HG02588 (cell line): ENCODE data around the gene ERC1.
"Not testable (repeated sequence)": the region's sequence is repeated elsewhere in the genome, so short reads cannot be mapped to it uniquely, and the experiment has no call there.

Experiments used
- ATAC-seq: cut with Tn5 transposase; IDR thresholded peaks from one replicate; pipeline ENCODE4 v1.9.1; 2021; ENCODE audit warnings: mild to moderate bottlenecking, moderate library complexity; ENCODE audit not compliant: unreplicated experiment

The ERC1 gene

GRCh38 chr12:1346126-1346525, 355.1 kb downstream of the ERC1 start:
- ATAC-seq = no peak

- no peak for ATAC-seq
These were observed 356.3 kb downstream of the ERC1 start for GRCh38 chr12:1347294-1347693.

DNA sequence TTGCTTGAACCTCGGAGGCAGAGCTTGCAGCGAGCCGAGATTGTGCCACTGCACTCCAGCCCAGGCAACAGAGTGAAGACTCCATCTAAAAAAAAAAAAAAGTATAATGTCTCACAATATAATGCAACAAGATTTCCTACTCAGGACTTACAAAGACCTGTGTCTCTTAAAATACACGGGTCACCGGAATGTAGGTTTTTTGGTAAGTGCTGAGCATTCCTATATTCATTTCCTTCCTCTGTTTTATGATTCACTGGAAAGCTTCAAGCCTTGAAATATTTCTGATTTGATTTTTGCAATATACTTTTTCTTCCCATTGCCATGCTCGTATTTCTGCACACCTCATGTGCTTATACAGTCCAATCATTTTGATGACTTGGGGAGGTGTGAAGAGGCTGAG, 357.6 kb downstream of the ERC1 start:
- no peak for ATAC-seq

DNA sequence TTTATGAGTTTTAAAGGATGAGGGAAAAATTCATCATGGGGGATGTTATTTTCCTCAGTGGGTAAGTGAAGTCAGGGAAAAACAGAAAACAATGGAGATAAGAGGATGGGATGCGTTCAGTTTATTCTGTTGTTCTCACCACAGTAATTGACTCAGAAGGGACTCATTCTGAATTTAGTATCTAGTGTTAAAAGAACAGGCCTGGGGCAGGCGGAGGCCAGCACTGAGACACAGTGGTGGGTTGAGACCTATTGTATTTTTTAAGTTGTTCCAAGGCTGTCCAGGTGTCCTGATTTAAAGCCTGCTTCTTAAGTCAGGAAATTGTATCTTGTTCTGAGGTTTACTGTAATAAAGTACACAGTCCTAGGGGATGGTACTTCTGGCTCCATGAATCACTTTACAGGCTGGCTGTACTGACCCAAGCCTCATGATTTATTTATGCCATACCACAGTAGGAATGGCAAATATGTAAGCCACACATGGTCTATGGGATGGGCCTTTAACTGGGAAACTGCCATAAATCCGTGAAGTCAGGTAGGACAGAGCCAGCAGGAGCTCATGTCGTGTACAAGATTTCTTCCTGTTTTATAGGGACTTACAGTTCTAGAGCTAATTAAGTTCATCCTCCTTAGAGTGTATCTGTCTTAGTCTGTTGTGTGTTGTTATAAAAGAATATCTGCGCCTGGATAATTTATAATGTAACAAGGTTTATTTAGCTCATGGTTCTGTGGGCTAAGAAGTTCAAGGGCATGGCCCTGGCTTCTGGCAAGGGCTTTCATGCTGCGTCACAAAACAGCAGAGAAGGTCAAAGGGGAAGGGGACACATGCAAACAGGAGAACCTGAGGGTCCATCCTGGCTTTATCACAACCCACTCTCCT, 359.3 kb downstream of the ERC1 start:
- ATAC-seq = no peak

DNA sequence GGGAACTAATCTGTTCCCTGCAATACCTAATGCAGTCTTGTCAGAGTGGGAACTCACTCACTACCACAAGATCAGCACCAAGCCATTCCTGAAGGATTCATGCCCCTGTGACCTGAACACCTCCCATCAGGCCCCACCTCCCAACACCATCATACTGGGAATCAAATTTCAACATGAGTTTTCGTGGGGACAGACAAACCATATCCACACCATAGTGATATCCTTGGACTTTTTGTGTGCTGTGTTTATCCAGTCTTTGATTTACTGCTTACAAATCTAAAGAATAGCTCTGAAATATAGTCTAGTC, 359.9 kb downstream of the ERC1 start:
- no peak for ATAC-seq

DNA sequence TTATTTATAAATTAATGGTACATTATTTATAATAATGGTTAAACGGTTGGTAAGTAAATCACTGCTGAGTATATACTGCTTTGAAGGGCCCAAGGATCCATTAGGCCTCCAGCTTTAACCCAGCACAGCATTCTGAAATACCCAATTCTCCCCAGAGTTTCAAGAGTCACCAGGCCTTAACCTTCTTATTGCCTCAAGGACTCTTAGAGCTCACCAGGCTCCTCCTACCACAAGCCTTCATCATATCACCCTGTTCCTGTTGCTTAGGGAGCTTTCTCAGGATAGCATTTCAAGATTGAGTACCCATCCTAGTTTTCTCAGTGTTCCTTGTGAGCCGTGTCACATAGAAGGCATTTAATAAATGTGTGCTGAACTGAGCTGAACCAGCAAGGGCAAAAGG, 360.9 kb downstream of the ERC1 start:
- no peak for ATAC-seq

GRCh38 chr12:1353451-1353850, 362.4 kb downstream of the ERC1 start:
- ATAC-seq = no peak

DNA sequence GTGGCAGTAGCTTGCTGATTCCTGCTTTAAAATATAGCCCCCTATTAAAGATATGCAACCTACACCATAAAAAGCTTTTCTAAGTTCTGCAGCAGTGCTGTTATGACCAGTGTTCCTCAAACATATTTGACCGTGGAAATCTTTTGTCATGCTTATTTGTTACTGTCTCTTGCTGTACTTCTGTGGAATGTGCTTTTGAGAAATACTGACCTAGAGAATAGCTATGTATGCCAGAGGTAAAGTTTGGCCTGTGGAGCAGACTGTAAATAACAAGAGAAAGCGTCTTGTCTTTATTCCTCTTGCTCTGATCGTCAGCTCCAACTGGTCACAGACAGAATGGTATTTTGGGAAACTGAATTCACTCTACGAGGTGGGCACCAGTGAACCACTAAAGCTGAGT, 364.4 kb downstream of the ERC1 start:
- no peak for ATAC-seq

- not testable (repeated sequence) for ATAC-seq
These were observed 364.8 kb downstream of the ERC1 start for GRCh38 chr12:1355871-1356270.

DNA sequence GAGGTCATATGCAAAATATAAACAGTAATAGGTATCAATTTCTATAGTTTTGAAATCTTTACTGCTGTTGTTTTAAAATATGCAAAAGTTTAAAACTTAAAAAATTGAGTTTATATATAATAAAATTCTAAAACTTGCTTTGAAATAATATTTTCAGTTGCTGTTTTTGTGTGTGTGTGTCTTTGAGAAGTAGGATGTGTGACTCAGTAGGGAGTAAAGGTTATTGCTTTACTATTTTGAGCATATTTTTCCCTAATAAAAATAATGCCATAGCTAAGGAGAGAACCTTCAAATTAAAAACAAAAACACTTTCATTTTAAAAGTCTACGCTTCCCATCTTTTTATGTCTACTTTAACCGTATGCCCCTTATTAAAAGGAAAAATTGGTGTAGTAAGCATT, 365.3 kb downstream of the ERC1 start:
- no peak for ATAC-seq

DNA sequence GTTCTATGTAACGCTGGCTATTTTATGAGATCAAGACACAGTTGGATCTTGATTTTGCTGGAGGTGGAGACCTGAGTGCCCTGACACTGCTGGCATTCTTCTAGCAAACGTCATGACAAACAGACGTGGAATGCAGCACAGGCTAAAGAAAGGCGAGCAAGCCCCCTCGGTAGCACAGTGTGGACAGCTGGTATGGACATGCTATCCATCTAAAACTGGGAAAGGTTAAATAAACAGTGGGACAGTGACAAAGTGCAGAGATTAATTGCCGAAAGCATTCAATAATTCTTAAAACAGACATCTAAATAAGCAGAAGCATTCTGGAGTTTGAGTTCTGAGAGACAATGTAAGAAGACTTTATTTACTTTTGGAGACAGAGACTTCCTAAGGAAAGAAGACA, 366.1 kb downstream of the ERC1 start:
- ATAC-seq = no peak

DNA sequence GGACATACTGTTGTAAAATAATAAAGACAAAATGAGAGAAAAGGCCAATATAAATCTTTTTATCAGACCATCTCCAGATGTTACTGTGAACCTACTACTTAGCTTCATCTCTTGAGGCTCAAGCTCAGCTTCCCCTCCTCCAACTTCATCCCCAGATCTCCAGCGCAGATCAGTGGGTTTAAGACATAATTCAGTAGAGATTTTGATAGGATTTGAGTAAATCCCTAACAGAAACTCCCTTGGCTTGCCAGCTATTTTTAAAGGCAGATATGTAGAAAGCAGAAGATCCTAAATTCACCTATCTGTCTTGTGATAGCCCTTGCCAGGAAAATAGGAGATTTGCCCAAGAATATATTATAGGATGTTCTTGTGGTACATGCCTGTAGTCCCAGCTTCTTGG, 366.7 kb downstream of the ERC1 start:
- no peak for ATAC-seq

GRCh38 chr12:1360441-1361210, 369.6 kb downstream of the ERC1 start:
- ATAC-seq = no peak

GRCh38 chr12:1362143-1362662, 371.2 kb downstream of the ERC1 start:
- no peak for ATAC-seq

DNA sequence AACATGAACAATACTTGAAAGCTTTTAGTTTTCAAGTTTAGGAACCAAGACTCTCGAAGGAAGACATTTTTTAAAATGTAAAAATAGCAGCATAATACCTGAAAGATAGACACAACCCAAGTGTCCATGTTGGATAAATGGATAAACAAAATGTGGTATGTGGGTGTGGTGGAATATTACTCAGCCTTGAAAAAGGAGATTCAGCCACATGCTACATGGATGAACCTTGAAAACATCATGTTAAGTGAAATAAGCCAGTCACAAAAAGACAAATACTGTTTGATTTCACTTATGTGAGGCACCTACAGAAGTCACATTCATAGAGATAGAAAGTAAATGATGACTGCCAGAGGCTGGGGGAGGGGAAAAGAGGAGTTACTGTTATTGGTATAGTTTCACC, 374.7 kb downstream of the ERC1 start:
- ATAC-seq = no peak

- no peak for ATAC-seq
These were observed 376.6 kb downstream of the ERC1 start for GRCh38 chr12:1367331-1368291.

DNA sequence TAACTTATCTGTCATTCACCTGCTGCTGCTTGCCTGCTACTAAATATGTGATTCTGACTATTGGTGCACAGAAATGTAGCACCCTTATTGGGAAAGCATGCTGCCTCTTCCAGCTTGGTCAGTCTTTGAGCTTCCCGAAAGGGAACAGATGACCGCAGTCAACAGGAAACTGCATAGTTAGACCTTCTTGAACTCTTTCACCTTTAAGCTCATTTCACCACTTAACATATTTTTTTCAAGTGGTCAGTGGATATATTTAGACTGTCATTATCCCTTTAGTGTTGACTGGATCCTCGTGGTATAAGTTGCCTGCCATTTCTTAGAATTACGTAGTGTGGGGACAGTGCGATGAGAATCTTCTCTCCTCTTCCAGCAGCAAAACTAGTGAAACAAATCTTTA, 378.4 kb downstream of the ERC1 start:
- no peak for ATAC-seq

GRCh38 chr12:1369938-1370500, 379.0 kb downstream of the ERC1 start:
- ATAC-seq = no peak

DNA sequence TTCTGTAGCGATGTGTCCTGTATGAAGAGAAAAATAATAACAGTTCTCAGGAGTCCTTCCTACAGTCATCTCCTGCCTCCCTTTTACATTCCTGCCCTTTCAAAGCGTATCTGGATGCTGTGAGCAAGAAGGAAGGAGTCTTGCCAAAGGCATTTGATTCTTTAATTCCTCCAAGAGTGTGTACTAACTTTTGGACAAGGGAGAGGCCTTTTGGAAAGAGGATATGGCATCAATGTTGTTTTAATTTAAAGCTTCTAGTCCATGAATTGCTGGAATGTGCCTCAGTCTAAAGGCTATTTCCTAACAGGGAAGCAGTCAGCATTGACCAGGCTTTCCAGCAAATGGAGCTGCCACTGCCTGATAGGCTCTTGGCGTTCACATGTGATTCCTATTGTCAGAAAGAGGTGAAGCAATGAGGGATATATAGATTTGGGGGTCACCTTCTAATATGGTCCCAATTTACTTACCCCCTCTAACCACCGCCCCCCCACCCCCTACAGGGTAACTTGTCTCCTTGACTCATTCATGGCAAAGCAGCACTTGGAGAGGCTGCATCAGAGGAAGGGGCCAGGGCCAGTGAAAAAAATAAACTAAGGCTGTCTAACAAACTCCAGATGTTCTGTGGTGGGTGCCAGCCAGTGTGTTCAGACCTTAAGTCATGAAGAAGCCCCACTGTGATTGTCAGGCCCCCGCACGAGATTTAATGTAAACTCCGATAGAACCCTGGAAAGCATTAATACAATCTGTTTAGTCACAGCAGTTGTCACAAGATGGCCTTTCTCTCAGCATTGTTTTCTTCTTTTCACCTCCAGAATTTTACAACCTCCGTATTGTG, 383.1 kb downstream of the ERC1 start:
- no peak for ATAC-seq

- ATAC-seq = no peak
These were observed 384.3 kb downstream of the ERC1 start for GRCh38 chr12:1375323-1375722.
